Stimulated activated CD4-positive, alpha-beta T cell treated with anti-CD3 and anti-CD28 coated beads, Interleukin-1b, Interleukin-23, amount 100 ng/mL, for 48 hours (primary cell): ENCODE results near the gene STK26.

Experiments used
- DNase-seq: peaks from one replicate; pipeline ENCODE4 v3.0.0-alpha.2; 2020

Gene STK26

GRCh38 chrX:132101206-132101605, 78.1 kb downstream of the STK26 start:
- no peak for DNase-seq

DNA sequence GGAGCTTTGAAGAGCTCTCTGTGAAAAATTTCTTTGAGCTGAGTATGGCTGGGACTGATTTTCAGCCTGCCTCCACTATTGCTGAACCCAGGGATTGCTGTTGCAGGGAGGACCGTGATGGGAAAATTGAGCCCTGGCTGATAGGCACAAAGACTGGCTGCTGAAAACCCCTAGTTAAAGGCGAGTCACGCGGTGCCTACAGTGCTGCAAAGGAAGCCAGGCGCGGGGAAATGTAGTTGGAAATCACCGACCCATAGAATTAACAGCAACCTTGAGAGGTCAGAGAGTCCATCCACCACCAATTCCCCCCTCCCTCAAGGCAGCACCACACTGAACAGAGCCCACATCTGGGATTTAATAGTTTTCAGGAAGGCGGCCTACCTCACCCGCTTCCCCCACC, 78.7 kb downstream of the STK26 start:
- DNase-seq: no peak

- no peak for DNase-seq
Observed at GRCh38 chrX:132107291-132107690, 84.2 kb downstream of the STK26 start.

GRCh38 chrX:132114607-132115006, 91.5 kb downstream of the STK26 start:
- no peak for DNase-seq

DNA sequence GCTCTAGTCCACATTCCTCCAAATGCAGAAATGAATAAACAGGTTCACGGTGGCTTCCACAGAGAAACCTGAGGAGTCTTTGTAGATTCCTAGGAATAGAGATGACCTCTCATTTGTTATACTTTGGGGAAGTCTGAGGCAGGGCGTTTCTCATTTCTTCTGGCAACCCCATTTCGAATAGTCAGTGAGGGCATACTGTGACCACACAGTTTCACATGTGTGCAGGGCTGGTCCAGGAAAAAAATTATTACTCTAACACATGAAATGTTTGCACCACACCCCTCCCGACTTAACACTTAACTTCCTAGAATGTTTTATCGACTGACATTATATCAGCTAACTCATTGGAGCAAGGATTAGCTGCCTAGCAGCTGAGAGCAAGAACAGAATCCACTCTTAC, 92.7 kb downstream of the STK26 start:
- no peak for DNase-seq

- no peak for DNase-seq
Observed at GRCh38 chrX:132118358-132118757, 95.3 kb downstream of the STK26 start.

DNA sequence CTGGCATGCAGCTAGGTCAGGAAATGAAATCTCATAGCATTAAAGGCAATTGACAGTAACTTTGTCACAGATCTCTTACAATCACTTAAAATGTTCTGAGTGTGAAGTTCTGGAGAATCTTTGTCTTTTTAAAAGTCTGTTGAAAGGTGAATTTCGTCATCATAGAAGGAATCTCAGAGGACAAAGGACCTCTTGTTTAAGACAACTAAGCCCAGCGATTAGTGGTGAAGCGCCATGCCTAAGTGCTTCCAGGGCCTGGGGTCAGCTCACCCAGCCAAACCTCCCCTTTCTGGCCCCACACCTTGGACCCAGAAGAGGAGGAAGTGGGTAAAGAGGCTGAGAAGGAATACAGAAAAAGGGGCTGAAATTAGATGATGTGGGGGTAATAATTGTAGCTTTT, 96.2 kb downstream of the STK26 start:
- no peak for DNase-seq

- no peak for DNase-seq
Observed at GRCh38 chrX:132119821-132120515, 96.9 kb downstream of the STK26 start.

- DNase-seq: no peak
Observed at GRCh38 chrX:132120913-132121312, 97.8 kb downstream of the STK26 start.
